NCI-H446 (cell line): Measurements from ENCODE around the gene P4HA1.
A peak's percentile ranks its signal among the peaks of the same experiment; 100 is the strongest.

Source experiments
- DNase-seq, 2 experiments: peaks; one replicate each; lab custom pipeline; 2025; lab: John Stamatoyannopoulos, UW

Gene P4HA1

GRCh38 chr10:73093922-73094850 lies 2.5 kb downstream of the P4HA1 start:
- no peak for DNase-seq

DNA sequence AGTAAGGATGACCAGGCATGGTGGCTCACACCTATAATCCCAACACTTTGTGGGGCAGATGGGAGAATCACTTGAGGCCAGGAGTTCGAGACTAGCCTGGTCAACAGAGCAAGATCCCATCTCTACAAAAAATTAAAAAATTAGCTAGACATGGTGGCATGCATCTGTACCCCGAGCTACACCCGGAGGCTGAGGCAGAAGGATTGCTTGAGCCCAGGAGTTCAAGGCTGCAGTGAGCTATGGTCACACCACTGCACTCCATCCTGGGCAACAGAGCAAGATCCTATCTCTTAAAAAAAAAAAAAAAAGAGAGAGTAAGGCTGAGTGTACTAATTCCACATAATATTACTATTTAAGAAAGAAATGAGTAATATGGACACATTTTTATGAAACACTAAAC lies 3.8 kb downstream of the P4HA1 start:
- DNase-seq: no peak

DNA sequence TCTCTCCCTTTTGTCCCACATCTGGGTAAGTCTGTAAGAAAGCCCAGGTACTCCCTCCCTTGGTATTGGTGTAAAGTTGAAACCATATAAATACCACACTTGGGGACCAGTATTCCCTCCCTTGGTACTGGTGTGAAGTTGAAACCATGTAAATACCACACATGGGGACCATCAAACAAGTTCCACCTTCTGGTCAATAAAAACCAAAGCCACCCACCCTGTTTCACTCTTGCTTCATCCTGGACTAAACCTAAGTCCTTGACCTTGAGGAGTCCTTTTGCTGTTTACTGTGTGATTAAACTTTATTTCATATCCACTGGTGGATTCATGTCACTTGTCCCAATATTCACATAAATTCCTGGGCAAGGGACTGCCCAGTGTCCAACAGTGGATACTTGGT lies 8.4 kb downstream of the P4HA1 start:
- no peak for DNase-seq

DNA sequence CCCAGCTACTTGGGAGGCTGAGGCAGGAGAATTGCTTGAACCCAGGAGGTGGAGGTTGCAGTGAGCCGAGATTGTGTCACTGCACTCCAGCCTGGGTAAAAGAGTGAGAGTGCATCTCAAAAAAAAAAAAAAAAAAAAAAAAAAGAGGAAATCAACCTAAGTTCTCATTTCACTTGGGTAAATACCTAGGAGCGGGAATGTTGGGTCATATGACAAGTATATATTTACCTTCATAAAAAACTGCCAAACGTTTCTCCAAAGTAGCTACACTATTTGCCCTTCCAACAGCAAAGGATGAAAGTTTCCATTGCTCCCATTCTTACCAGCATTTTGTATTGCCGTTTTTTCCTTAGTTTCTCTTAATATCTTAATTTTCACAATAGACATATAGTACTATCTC lies 9.8 kb downstream of the P4HA1 start:
- no peak for DNase-seq

DNA sequence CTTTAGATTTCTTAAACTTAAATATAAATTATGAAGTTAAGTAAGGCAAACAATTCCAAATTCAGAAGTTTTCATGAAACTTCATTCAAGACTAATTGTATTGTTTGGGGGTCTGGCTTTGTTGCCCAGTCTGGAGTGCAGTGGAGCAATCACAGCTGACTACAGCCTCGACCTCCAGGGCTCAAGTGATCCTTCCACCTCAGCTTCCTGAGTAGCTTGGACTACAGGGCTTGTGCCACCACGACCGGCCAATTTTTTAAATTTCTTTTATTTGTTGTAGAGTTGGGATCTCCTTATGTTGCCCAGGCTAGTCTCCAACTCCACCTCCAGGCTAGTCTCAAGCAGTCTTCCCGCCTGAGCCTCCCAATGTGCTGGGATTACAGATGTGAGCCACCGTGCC lies 12.5 kb downstream of the P4HA1 start:
- DNase-seq: no peak

DNA sequence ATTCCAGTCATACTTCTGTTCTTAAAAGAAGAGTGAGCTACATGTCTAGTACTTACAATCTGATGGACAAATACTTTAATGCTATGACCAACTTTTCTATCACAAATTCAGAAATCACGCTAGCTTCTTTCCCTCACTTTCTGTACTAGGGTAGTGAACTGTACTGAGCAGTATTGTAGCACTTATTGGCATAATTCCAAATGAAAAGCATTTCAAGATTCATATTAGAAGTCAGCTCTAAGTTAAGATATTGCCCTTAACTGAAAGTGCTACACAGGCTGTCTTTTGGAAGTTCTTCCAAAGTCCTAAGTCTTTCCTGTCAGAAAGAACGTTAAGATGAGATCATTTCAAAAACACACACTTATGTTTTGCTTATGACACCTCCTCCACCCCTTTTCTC lies 13.4 kb downstream of the P4HA1 start:
- DNase-seq: no peak

GRCh38 chr10:73079779-73080541 lies 16.7 kb downstream of the P4HA1 start:
- no peak for DNase-seq

- DNase-seq: peak; percentile 54 to 73
Observed at GRCh38 chr10:73076360-73077183, 20.1 kb downstream of the P4HA1 start.

DNA sequence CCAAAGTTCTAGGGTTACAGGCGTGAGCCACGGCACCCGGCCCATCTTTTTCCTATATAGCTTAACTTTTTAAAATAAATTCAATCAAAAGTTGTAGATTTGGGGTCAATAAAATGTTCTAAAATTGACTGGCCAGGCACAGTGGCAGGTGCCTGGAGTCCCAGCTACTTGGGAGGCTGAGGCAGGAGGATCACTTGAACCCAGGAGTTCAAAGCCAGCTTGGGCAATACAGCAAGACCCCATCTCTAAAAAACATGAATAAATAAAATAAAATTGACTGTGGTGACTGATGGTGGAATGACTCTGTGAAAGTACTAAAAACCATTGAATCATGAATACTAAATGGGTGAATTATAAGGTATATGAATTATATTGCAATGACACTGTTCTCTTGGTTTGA lies 20.8 kb downstream of the P4HA1 start:
- no peak for DNase-seq

GRCh38 chr10:73073627-73074026 lies 23.0 kb downstream of the P4HA1 start:
- no peak for DNase-seq

- no peak for DNase-seq
Observed at GRCh38 chr10:73065441-73065840, 31.2 kb downstream of the P4HA1 start.

- no peak for DNase-seq
Observed at GRCh38 chr10:73061743-73062142, 34.9 kb downstream of the P4HA1 start.

DNA sequence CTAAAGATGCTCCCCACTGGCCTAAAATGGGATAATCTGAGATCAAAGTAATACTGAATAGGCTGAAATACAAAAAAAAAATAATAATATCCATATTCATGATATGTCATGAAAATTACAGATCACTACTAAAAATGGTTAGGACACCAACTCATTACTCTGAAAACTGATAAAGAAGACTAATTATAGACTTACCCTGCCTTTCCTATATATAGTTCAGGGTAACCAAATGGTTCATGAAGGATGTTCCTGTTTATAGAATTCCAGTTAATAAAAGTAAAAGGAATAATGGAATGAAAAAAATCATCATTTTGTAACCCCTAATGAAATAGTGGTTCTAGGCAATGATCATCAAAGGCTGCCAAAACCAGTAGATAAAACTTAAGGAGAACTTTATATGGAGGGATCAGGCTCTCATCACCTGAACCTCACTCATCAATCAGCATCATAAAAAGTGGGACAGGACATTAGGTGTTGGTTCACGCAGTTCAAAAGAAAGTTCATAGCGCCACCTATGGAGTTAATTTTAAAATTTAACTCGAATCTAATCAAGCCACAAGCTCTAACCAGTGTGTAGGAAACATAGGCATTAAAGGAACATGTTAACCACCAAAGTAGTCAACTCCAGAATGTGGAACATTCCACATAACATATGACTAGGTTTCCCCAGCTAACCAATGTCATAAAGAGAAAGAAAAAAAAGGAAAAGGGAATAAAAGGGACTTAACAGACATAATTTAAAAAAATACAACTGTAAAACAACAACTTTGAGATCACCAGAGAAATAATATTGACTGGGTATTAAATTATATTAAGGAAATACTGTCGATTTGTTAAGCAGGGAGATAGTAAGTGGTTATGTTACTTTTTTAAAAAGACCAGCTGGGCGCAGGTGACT lies 35.7 kb downstream of the P4HA1 start:
- DNase-seq: peak in 1 of 2 experiments; percentile 10

DNA sequence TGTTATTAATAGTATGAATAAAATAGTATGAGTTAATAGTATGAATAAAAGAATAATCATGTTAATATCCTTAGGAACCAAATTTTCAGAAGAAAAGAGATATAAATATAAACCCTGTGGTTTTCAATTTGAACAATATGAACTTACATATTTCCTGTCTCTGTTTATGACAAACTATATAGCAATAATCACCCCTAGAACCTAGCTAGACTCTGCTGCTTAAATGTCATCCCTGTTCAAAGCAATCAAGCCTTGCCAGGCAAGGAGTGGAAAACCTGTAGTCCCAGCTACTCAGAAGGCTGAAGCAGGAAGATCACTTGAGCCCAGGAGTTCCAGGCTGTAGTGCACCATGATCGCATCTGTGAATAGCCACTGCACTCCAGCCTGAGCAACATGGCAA lies 36.5 kb downstream of the P4HA1 start:
- DNase-seq: no peak

- no peak for DNase-seq
Observed at GRCh38 chr10:73058057-73058591, 38.5 kb downstream of the P4HA1 start.

GRCh38 chr10:73054286-73054685 lies 42.4 kb downstream of the P4HA1 start:
- DNase-seq: no peak

GRCh38 chr10:73053275-73053674 lies 43.4 kb downstream of the P4HA1 start:
- DNase-seq: no peak

- no peak for DNase-seq
Observed at GRCh38 chr10:73044378-73045285, 52.0 kb downstream of the P4HA1 start.

DNA sequence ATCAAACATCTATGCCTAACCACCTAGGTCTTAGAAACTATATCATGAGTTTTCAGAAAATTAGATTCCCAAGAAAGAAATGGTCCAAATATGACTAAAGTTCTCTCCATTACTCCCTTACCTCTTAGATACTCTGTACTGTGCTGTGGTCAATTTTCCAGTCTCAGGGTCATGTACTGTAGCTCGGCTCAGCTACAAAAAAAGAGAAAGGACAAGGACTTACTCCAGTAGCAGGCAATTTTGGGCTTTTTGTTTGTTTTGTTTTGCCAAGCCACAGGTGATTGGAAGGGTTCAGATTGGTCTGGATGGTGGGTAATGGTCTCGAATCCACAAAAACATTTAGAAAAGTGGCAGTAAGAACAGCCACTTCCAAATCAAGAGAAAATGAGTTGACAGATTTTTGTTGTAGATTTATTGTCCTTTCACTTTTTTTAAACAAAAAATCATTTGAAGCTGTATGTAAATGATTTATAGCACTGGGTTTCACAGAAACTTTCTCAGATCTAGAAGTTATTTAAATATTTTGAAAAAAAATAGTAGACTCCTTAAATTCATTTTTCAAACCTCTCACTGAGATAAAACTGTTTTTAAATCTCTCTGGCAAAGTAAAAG lies 52.8 kb downstream of the P4HA1 start:
- DNase-seq: no peak
